GM19351 (cell line): ENCODE measurements around the gene WDR48.

Experiments
- ATAC-seq: cut with Tn5 transposase; IDR thresholded peaks from one replicate; pipeline ENCODE4 v1.9.1; 2021; ENCODE audit warnings: mild to moderate bottlenecking, moderate library complexity; ENCODE audit not compliant: unreplicated experiment

The WDR48 gene

GRCh38 chr3:39063143-39063542, 11.3 kb downstream of the WDR48 start:
- ATAC-seq, result no peak

GRCh38 chr3:39064646-39065045, 12.8 kb downstream of the WDR48 start:
- no peak for ATAC-seq

- ATAC-seq, result peak; percentile 100
Observed at GRCh38 chr3:39065197-39065596, 13.4 kb downstream of the WDR48 start.

- no peak for ATAC-seq
Observed at GRCh38 chr3:39067286-39067685, 15.5 kb downstream of the WDR48 start.

- no peak for ATAC-seq
Observed at GRCh38 chr3:39068556-39068955, 16.7 kb downstream of the WDR48 start.

- ATAC-seq, result peak; percentile 73
Observed at GRCh38 chr3:39075910-39076309, 24.1 kb downstream of the WDR48 start.

GRCh38 chr3:39079530-39079929, 27.7 kb downstream of the WDR48 start:
- ATAC-seq, result no peak

GRCh38 chr3:39080026-39080425, 28.2 kb downstream of the WDR48 start:
- ATAC-seq, result no peak

- ATAC-seq, result no peak
Observed at GRCh38 chr3:39082666-39083313, 31.0 kb downstream of the WDR48 start.

GRCh38 chr3:39086144-39086543, 34.3 kb downstream of the WDR48 start:
- peak; percentile 81 for ATAC-seq

- no peak for ATAC-seq
Observed at GRCh38 chr3:39088456-39088855, 36.6 kb downstream of the WDR48 start.

GRCh38 chr3:39088889-39089288, 37.1 kb downstream of the WDR48 start:
- no peak for ATAC-seq

GRCh38 chr3:39090922-39091321, 39.1 kb downstream of the WDR48 start:
- no peak for ATAC-seq

- no peak for ATAC-seq
Observed at GRCh38 chr3:39094851-39095677, 43.2 kb downstream of the WDR48 start.

GRCh38 chr3:39095778-39096177, 44.0 kb downstream of the WDR48 start:
- no peak for ATAC-seq

GRCh38 chr3:39096775-39097174, 45.0 kb downstream of the WDR48 start:
- ATAC-seq, result no peak

GRCh38 chr3:39097716-39098472, 46.1 kb downstream of the WDR48 start:
- no peak for ATAC-seq

- ATAC-seq, result no peak
Observed at GRCh38 chr3:39098473-39099000, 46.7 kb downstream of the WDR48 start.

GRCh38 chr3:39099242-39099641, 47.4 kb downstream of the WDR48 start:
- ATAC-seq, result no peak

GRCh38 chr3:39099738-39100499, 48.1 kb downstream of the WDR48 start:
- no peak for ATAC-seq

GRCh38 chr3:39100500-39100886, 48.7 kb downstream of the WDR48 start:
- ATAC-seq, result no peak
